ENCODE results near the gene FBXW11.

Gene FBXW11

DNA sequence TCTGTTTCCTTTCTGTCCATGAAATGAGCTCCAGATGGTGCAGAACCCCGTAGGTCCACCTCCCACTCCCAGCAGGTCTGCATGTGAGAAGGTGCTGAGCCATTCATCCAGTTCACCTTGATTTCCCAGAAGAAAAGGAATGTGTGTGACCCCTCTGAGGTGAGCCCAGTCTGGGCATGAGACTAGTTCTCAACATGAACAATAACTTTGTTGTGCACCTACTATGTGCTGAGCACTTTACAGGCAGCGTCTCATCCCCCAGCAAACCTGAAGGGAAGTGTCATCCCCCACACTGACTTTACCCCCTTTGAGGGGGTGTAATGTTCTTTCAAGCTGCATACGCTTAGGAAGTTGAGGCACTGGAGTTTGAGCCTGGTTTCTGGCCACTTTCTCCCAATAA is 159.4 kb downstream of the FBXW11 start:
- DNase-seq (ENCODE audit: low read depth), result no peak
- TF ChIP-seq, protein P1, sequence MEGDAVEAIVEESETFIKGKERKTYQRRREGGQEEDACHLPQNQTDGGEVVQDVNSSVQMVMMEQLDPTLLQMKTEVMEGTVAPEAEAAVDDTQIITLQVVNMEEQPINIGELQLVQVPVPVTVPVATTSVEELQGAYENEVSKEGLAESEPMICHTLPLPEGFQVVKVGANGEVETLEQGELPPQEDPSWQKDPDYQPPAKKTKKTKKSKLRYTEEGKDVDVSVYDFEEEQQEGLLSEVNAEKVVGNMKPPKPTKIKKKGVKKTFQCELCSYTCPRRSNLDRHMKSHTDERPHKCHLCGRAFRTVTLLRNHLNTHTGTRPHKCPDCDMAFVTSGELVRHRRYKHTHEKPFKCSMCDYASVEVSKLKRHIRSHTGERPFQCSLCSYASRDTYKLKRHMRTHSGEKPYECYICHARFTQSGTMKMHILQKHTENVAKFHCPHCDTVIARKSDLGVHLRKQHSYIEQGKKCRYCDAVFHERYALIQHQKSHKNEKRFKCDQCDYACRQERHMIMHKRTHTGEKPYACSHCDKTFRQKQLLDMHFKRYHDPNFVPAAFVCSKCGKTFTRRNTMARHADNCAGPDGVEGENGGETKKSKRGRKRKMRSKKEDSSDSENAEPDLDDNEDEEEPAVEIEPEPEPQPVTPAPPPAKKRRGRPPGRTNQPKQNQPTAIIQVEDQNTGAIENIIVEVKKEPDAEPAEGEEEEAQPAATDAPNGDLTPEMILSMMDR (IDR thresholded peaks at IDR 0.05; ENCODE audit: low read depth, low read length, missing control alignments), result no peak
- no peak overlapping the region for H3K4me3 ChIP-seq (ENCODE audit: low read depth, low read length)

DNA sequence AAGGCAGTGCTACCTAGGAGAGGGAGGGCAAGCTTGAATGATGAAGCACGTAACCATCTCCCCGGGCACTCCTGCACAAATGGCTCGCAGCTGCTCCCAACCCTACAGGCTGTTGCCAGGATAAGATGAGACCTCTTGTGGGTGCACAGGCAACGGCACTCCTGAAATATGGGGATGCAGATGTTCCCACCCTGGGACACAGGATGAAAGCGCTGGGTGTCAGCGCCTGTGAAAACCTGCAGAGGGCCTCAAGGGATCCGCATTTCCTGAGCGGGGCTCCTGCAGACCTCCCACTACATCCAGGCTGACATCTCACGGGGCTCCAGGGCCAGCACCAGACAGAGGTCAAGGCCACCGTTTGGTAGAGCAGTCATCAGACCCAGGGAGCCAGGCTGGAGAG is 160.1 kb downstream of the FBXW11 start:
- H3K4me3 ChIP-seq (ENCODE audit: low read depth, low read length), result no peak overlapping the region
- no peak for DNase-seq (ENCODE audit: low read depth)
- TF ChIP-seq, protein P1 (IDR thresholded peaks at IDR 0.05; ENCODE audit: low read depth, low read length, missing control alignments), result no peak

DNA sequence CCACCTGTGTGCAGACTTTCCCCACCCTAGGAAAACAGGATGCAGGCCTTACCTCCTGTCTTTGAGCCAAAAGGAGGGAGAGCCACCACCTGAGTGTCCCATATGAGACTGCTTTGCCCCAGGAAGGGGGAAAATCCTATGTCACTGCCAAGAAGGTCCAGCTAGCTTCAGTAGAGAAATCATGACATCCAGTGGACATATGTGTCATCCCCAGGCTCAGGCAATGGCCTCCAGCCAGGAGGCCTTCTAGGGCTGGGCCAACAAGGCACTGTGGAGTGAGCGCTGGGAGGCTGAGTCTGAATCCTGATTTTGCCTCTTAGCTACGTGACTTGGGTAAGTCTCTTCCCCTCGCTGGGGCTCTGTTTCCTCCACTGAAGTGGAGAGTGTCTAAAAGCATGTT is 160.6 kb downstream of the FBXW11 start:
- TF ChIP-seq, protein P1 (IDR thresholded peaks at IDR 0.05; ENCODE audit: low read depth, low read length, missing control alignments), result no peak
- no peak overlapping the region for H3K4me3 ChIP-seq (ENCODE audit: low read depth, low read length)
- DNase-seq (ENCODE audit: low read depth), result no peak

DNA sequence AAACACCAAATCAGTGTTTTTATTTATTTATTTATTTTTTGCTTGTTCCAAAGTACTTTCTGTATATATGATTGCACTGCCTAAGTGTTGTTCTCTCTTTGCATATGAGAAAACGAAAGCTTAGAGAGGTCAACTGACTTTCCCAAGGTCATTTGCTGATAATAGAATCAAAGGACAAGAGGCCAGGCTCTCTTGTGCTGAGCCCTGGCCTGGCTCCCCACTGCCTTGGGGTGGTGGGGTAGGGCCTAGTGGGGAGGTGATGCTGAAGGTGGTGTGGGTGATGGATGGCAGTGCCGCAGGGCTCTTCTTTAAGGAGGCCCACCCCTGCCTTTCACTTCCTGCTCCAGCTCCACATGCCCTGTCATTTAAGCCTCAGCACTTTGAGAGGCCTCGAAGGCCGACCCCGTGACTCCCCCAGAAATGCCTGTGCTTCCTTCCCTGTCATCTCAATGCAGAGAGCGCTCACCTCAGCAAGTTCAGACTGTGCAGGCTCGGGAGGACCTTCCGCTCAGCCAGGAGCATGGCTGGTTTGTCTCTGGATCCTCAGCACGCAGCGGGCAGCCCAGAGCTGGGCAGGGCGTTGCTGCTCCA is 161.3 kb downstream of the FBXW11 start:
- TF ChIP-seq, protein P1 (IDR thresholded peaks at IDR 0.05; ENCODE audit: low read depth, low read length, missing control alignments), result no peak
- H3K4me3 ChIP-seq (ENCODE audit: low read depth, low read length), result no peak overlapping the region
- DNase-seq (ENCODE audit: low read depth), result no peak

DNA sequence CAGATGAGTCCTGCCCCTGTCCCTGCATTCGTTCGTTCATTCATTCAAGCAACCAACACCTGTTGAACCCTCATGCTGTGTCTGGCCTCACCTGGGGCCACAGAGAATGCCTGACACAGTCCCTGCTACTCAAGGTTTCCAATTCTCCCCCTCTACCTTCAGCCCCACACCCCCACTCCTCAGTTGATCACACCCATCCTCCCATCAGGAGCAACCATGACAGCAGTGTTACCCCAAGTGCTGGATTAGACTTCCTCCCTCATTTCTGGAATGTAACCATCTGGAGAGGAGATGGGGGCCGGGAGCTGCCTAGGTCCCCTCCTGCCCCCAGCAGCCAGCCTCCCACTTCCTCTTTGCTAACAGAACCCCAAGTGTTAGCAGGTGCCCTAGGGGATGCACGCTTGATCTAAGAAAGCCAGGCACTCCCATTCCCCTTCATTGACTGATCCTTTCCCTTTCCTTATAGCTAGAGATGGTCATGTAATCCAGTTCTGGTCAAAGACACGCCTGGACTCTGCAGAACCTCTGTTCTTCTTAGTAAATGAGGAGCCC is 163.6 kb downstream of the FBXW11 start:
- H3K4me3 ChIP-seq (ENCODE audit: low read depth, low read length), result no peak overlapping the region
- TF ChIP-seq, protein P1 (IDR thresholded peaks at IDR 0.05; ENCODE audit: low read depth, low read length, missing control alignments), result no peak
- no peak for DNase-seq (ENCODE audit: low read depth)

DNA sequence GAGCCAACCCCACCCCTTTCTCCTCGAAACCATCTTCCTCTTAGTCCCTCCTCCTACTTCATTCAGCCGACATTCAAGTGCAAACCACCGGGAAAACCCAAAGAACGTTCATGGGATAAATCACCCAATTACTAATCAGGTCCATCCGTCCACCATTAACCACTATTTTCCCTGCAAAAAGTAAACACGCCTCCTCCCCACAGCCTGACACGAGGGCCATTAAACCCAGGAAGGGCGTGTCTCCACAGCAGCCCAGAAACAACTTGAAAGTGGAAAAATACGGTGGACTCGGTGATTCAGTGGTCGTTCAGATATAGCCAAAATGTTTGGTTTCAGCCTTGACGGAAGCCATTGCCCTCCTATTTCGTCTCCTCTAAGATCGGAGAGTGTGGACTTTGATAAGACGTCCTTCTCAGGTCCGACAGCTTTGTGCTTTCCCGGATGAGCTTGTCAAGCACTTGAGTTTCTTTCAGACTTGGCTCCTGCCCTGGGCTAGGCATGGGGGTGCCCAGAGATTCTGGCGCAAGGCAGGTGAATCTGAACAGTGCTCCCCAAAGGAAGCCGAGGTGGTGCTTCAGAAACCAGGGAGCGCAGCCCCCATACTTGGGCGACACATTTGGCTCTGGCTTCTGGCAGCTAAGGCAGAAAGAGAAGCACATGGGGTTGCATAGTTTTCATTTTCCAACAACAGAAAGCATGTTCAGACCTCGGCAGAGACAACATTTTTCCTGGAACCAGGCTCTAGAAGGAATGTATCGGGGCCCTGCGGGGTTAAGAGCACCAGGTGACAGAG is 164.3 kb downstream of the FBXW11 start:
- TF ChIP-seq, protein P1 (IDR thresholded peaks at IDR 0.05; ENCODE audit: low read depth, low read length, missing control alignments), result no peak
- H3K4me3 ChIP-seq (ENCODE audit: low read depth, low read length), result no peak overlapping the region
- no peak for DNase-seq (ENCODE audit: low read depth)

Data from GM12864 (cell line).